Muscle of leg (tissue), 16 donors: ENCODE measurements around the gene EEPD1. TPM values are rescaled to one million over a fixed set of nuclear protein-coding genes. Genes with fewer than 3 reads are reported as not detected.
A peak's percentile ranks its signal among the peaks of the same experiment; 100 is the strongest.
"Not testable (repeated sequence)": the region's sequence is repeated elsewhere in the genome, so short reads cannot be mapped to it uniquely, and the experiment has no call there.

Source experiments
- DNase-seq: peaks from one replicate; pipeline ENCODE4 v3.0.0; 2013
- H3K27ac ChIP-seq: one replicate; pipeline ENCODE4 v1.5.1; 2013; ENCODE audit warnings: mild to moderate bottlenecking, low read length, control low read depth
- H3K27me3 ChIP-seq: one replicate; pipeline ENCODE4 v1.6.1; 2013; ENCODE audit warnings: low read length; ENCODE audit not compliant: control insufficient read depth, insufficient read depth
- H3K36me3 ChIP-seq: one replicate; pipeline ENCODE4 v1.6.1; 2013; ENCODE audit warnings: low read length; ENCODE audit not compliant: control insufficient read depth, insufficient read depth
- H3K4me1 ChIP-seq: one replicate; pipeline ENCODE4 v1.6.1; 2013; ENCODE audit warnings: low read length; ENCODE audit not compliant: control insufficient read depth, insufficient read depth
- H3K4me3 ChIP-seq: one replicate; pipeline ENCODE4 v1.5.1; 2013; ENCODE audit warnings: low read length, control low read depth
- H3K9me3 ChIP-seq: replicated peaks from 2 replicates; pipeline ENCODE4 v1.6.1; 2013; ENCODE audit warnings: low read depth, low read length; ENCODE audit not compliant: control insufficient read depth
- WGBS: methylation state at CpG from one replicate; pipeline ENCODE4 v1.1.5; 2013; ENCODE audit warnings: missing lambda C conversion rate; ENCODE audit not compliant: insufficient coverage; 5-methylcytosine and 5-hydroxymethylcytosine counted together
- long read RNA-seq, 11 donors: transcript quantifications; one replicate each; lab custom pipeline, GENCODE V29; 2026
- polyA plus RNA-seq, 8 donors: library from polyadenylated mRNA; unstranded; fragments of 120-200 nt; gene quantifications; one replicate each; pipeline versions ENCODE4 v1.2.1 to v1.2.3, GENCODE V29; 2013; ENCODE audit warnings: inconsistent platforms in 1 of 8, low replicate concordance in 1 of 8; ENCODE audit not compliant: insufficient read length in 8 of 8, insufficient read depth in 1 of 8
- total RNA-seq: library from RNA; stranded (reverse); fragments of 120-200 nt; gene quantifications from one replicate; pipeline ENCODE4 v1.2.4, GENCODE V29; 2013

Gene EEPD1
- total RNA-seq, result 10.8 TPM
- 10 to 100 TPM in 7 of 8 donors, 1 to 10 TPM in 1; 9.2 to 14.2 (median 13.6) TPM for polyA plus RNA-seq
- long read RNA-seq, donor 1, result 0 reads
- long read RNA-seq, donor 2, partial matches to known transcripts, result 0 of 1 reads
- long read RNA-seq, donor 2, other reads (novel, unspliced or antisense), result 0 of 1 reads
- long read RNA-seq, donor 3, full-length matches to known transcripts, result 4 of 4 reads
- long read RNA-seq, donor 3, partial matches to known transcripts, result 0 of 4 reads
- long read RNA-seq, donor 3, other reads (novel, unspliced or antisense), result 0 of 4 reads
- long read RNA-seq, donor 4, full-length matches to known transcripts, result 3 of 3 reads
- long read RNA-seq, donor 4, partial matches to known transcripts, result 0 of 3 reads
- long read RNA-seq, donor 4, other reads (novel, unspliced or antisense), result 0 of 3 reads
- long read RNA-seq, donor 5, full-length matches to known transcripts, result 3 of 3 reads
- long read RNA-seq, donor 5, partial matches to known transcripts, result 0 of 3 reads
- long read RNA-seq, donor 5, other reads (novel, unspliced or antisense), result 0 of 3 reads
- long read RNA-seq, donor 6, full-length matches to known transcripts, result 2 of 2 reads
- long read RNA-seq, donor 6, partial matches to known transcripts, result 0 of 2 reads
- long read RNA-seq, donor 6, other reads (novel, unspliced or antisense), result 0 of 2 reads
- long read RNA-seq, donor 7, full-length matches to known transcripts, result 2 of 2 reads
- long read RNA-seq, donor 7, partial matches to known transcripts, result 0 of 2 reads
- long read RNA-seq, donor 7, other reads (novel, unspliced or antisense), result 0 of 2 reads
- long read RNA-seq, donor 8, partial matches to known transcripts, result 0 of 1 reads
- long read RNA-seq, donor 8, other reads (novel, unspliced or antisense), result 0 of 1 reads
- long read RNA-seq, donor 9, result 0 reads
- long read RNA-seq, donor 10, full-length matches to known transcripts, result 3 of 3 reads
- long read RNA-seq, donor 10, partial matches to known transcripts, result 0 of 3 reads
- long read RNA-seq, donor 10, other reads (novel, unspliced or antisense), result 0 of 3 reads
- long read RNA-seq, donor 11, partial matches to known transcripts, result 0 of 1 reads
- long read RNA-seq, donor 11, other reads (novel, unspliced or antisense), result 0 of 1 reads

DNA sequence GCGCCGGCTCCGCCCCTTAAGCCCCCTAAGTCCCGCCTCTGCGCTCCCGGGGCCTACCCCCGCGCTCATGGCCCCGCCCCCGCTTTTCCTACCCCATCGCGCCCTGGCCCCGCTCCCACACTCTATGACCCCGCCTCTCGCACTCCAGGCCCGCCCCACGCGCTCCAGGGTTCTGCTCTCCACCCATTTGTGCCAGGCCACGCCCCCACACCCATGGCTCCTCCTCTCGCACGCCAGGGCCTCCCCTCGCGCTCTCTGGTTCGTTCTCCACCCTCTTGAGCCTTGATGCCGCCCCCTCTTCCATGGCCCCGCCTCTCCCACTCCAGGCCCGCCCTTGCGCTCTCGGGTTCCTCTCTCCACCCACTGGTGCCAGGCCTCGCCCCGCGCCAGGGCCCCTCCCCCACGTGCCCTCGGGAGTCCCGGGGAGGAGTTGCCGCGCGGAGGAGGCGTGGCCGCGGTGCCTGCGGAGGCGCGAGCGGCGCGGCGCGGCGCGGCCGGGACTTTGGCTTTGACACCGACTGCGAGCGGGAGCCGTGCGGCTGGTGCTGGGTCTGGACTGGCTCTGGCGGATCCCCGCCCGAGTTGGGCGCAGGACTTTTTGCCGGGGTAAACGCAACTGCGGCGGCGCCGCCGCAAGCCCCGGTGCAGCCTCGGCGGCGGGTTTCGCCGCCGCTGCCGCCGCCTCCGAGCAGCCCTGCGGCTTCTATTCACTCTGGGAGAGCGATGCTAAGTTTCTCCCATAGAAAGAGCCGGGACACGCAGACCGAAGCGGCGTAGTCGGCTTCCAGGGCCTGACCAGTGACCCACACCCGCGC, at the start of gene EEPD1:
TSS of gene EEPD1 (plus strand) at position 499 of the 815 bp plus-strand sequence. CDS start 1,071 bp downstream, outside the sequence.
- H3K9me3 ChIP-seq, result peaks cover 3% of the 10 kb centered on the region
- peak within 1 kb of the TSS; percentile 89 for H3K27ac ChIP-seq
- H3K4me1 ChIP-seq, result peaks cover 32% of the 10 kb centered on the region
- no peaks in the 10 kb centered on the region for H3K27me3 ChIP-seq
- H3K4me3 ChIP-seq, result peak within 1 kb of the TSS; percentile 77
- H3K36me3 ChIP-seq, result peaks cover 3% of the 10 kb centered on the region
- WGBS, result under 1% methylated on average over 88 of the region's 88 CpGs
- peak; percentile 99 for DNase-seq

- Histone ChIP-seq H3K27me3 (no peaks in the 10 kb centered on the region), H3K4me1 (no peaks in the 10 kb centered on the region), H3K27ac (no peak overlapping the region), H3K9me3 (no peaks in the 10 kb centered on the region), H3K36me3 (no peaks in the 10 kb centered on the region), H3K4me3 (no peak overlapping the region)
- 60% methylated on average over 1 of the region's 3 CpGs for WGBS
- DNase-seq, result no peak
Observed at GRCh38 chr7:36103837-36104561, 49.1 kb upstream of the EEPD1 start.

DNA sequence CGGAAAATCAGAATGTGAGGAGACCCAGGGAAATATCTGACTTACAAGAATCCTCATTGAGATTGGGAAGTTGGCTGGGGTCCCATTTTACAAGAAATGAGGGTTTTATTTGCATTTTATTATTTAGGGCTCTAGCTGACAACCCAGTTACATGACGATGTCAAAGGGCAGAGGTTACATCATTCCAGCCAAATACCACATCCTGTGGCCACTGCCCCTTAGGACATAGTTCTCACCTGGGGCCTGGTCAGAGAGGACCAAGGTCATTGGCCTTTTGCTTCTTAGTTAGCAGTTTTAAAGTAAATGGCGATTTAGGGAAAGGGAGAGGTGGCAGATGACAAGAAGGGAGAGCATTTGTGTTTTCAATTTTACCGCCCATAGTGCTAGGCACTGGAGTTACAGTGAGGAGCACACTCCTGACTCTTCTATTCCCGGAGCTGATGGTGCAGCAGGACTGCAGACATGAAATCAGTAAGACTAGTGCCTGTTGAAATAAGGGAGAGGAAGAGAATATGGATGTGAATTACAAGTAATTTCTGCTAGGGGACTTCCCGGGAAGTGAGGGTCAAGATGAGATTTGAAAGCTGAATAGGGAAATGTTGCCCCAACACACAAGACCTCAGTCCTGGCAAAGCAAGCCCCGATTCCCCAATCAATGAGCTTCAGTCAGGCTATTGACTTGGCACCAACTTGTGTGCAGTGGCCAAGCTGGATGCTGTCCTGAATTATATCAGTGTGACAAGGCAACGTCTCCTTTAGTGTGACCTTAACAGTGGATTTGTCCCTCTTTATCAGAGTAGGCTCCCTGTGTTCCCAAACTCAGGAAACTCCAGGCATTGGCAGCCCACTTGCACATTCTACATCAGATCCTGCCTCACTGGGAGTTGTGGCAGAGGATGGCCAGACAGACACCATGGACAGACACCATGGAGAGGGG, 45.8 kb upstream of the EEPD1 start:
- H3K27ac ChIP-seq, H3K27me3 ChIP-seq, H3K4me3 ChIP-seq, H3K36me3 ChIP-seq, H3K9me3 ChIP-seq, DNase-seq, H3K4me1 ChIP-seq: not testable (repeated sequence)
- 68% methylated on average over 3 of the region's 8 CpGs for WGBS

- Histone ChIP-seq H3K4me3 (no peak overlapping the region), H3K27me3 (no peaks in the 10 kb centered on the region), H3K27ac (no peak overlapping the region), H3K36me3 (no peaks in the 10 kb centered on the region), H3K9me3 (no peaks in the 10 kb centered on the region), H3K4me1 (no peaks in the 10 kb centered on the region)
- WGBS, result 42% methylated on average over 2 of the region's 4 CpGs
- DNase-seq, result no peak
Observed at GRCh38 chr7:36107926-36108631, 45.0 kb upstream of the EEPD1 start.

GRCh38 chr7:36109013-36109627, 43.9 kb upstream of the EEPD1 start:
- Histone ChIP-seq H3K27ac (no peak overlapping the region), H3K9me3 (no peaks in the 10 kb centered on the region), H3K36me3 (no peaks in the 10 kb centered on the region), H3K4me3 (no peak overlapping the region), H3K4me1 (no peaks in the 10 kb centered on the region), H3K27me3 (no peaks in the 10 kb centered on the region)
- WGBS, result 91% methylated on average over 6 of the region's 6 CpGs
- DNase-seq, result no peak

GRCh38 chr7:36110584-36110983, 42.5 kb upstream of the EEPD1 start:
- no peak overlapping the region for H3K4me3 ChIP-seq
- no peaks in the 10 kb centered on the region for H3K9me3 ChIP-seq
- no peak for DNase-seq
- H3K4me1 ChIP-seq, result peaks cover 3% of the 10 kb centered on the region
- no peaks in the 10 kb centered on the region for H3K36me3 ChIP-seq
- no peaks in the 10 kb centered on the region for H3K27me3 ChIP-seq
- no peak overlapping the region for H3K27ac ChIP-seq
- no CpG with 5 or more reads among the region's 3 CpGs for WGBS

- H3K4me1 ChIP-seq, result peaks cover 18% of the 10 kb centered on the region
- no peaks in the 10 kb centered on the region for H3K9me3 ChIP-seq
- no peak overlapping the region for H3K27ac ChIP-seq
- 72% methylated on average over 1 of the region's 2 CpGs for WGBS
- H3K36me3 ChIP-seq, result no peaks in the 10 kb centered on the region
- H3K4me3 ChIP-seq, result no peak overlapping the region
- H3K27me3 ChIP-seq, result no peaks in the 10 kb centered on the region
- DNase-seq, result no peak
Observed at GRCh38 chr7:36112969-36113368, 40.1 kb upstream of the EEPD1 start.

GRCh38 chr7:36114355-36114754, 38.7 kb upstream of the EEPD1 start:
- Histone ChIP-seq H3K4me3 (no peak overlapping the region), H3K27me3 (no peaks in the 10 kb centered on the region), H3K36me3 (no peaks in the 10 kb centered on the region), H3K27ac (no peak overlapping the region), H3K9me3 (no peaks in the 10 kb centered on the region), H3K4me1 (peaks cover 18% of the 10 kb centered on the region)
- DNase-seq, result no peak
- WGBS, result no CpG with 5 or more reads among the region's 1 CpG
